ENCODE data around the gene GJC2.
"Not testable (repeated sequence)": the region's sequence is repeated elsewhere in the genome, so short reads cannot be mapped to it uniquely, and the experiment has no call there.

GJC2 gene

GRCh38 chr1:228174482-228175315, 25.0 kb downstream of the GJC2 start:
- no peak for DNase-seq

- no peak for DNase-seq
Measured at GRCh38 chr1:228175316-228176023, 25.7 kb downstream of the GJC2 start.

- DNase-seq: no peak
Measured at GRCh38 chr1:228176024-228176395, 26.3 kb downstream of the GJC2 start.

GRCh38 chr1:228176461-228177182, 26.9 kb downstream of the GJC2 start:
- no peak for DNase-seq

GRCh38 chr1:228177183-228177475, 27.4 kb downstream of the GJC2 start:
- DNase-seq: no peak

GRCh38 chr1:228177721-228178710, 28.3 kb downstream of the GJC2 start:
- no peak for DNase-seq

GRCh38 chr1:228178737-228179684, 29.3 kb downstream of the GJC2 start:
- DNase-seq: no peak

GRCh38 chr1:228180271-228180958, 30.7 kb downstream of the GJC2 start:
- no peak for DNase-seq

GRCh38 chr1:228180959-228181644, 31.4 kb downstream of the GJC2 start:
- no peak for DNase-seq

GRCh38 chr1:228181645-228182034, 31.9 kb downstream of the GJC2 start:
- DNase-seq: no peak

GRCh38 chr1:228182296-228183030, 32.7 kb downstream of the GJC2 start:
- DNase-seq: no peak

- DNase-seq: no peak
Measured at GRCh38 chr1:228184152-228184551, 34.4 kb downstream of the GJC2 start.

- DNase-seq: no peak
Measured at GRCh38 chr1:228185641-228185965, 35.9 kb downstream of the GJC2 start.

GRCh38 chr1:228188249-228188648, 38.5 kb downstream of the GJC2 start:
- DNase-seq: not testable (repeated sequence)

- no peak for DNase-seq
Measured at GRCh38 chr1:228190182-228190581, 40.5 kb downstream of the GJC2 start.

GRCh38 chr1:228190778-228191177, 41.0 kb downstream of the GJC2 start:
- no peak for DNase-seq

GRCh38 chr1:228194436-228194835, 44.7 kb downstream of the GJC2 start:
- DNase-seq: no peak

- no peak for DNase-seq
Measured at GRCh38 chr1:228194921-228195812, 45.4 kb downstream of the GJC2 start.

Data from NCI-H2029 (cell line).